GM18858 (cell line): ENCODE results near the gene UPK1A.
A peak's percentile ranks its signal among the peaks of the same experiment; 100 is the strongest.
"Not testable (repeated sequence)": the region's sequence is repeated elsewhere in the genome, so short reads cannot be mapped to it uniquely, and the experiment has no call there.

ENCODE experiments used
- ATAC-seq: cut with Tn5 transposase; IDR thresholded peaks from one replicate; pipeline ENCODE4 v1.9.1; 2021; ENCODE audit not compliant: unreplicated experiment

Gene UPK1A

GRCh38 chr19:35689836-35690235 is 23.5 kb downstream of the UPK1A start:
- ATAC-seq: no peak

- not testable (repeated sequence) for ATAC-seq
Measured at GRCh38 chr19:35691106-35691505, 24.8 kb downstream of the UPK1A start.

- ATAC-seq: no peak
Measured at GRCh38 chr19:35692010-35692409, 25.7 kb downstream of the UPK1A start.

- no peak for ATAC-seq
Measured at GRCh38 chr19:35693422-35693821, 27.1 kb downstream of the UPK1A start.

GRCh38 chr19:35693835-35694599 is 27.7 kb downstream of the UPK1A start:
- ATAC-seq: peak; percentile 62

- no peak for ATAC-seq
Measured at GRCh38 chr19:35695895-35696422, 29.6 kb downstream of the UPK1A start.

- ATAC-seq: no peak
Measured at GRCh38 chr19:35696835-35697234, 30.5 kb downstream of the UPK1A start.

- peak; percentile 93 for ATAC-seq
Measured at GRCh38 chr19:35702223-35703012, 36.1 kb downstream of the UPK1A start.

- no peak for ATAC-seq
Measured at GRCh38 chr19:35703343-35703742, 37.0 kb downstream of the UPK1A start.

GRCh38 chr19:35704218-35704617 is 37.9 kb downstream of the UPK1A start, which contains the start of gene ZBTB32:
ZBTB32 (plus strand) TSS chr19:35704558; CDS start chr19:35714627, 10,069 bp downstream.
- no peak for ATAC-seq

- no peak for ATAC-seq
Measured at GRCh38 chr19:35708391-35708790, 42.1 kb downstream of the UPK1A start.

GRCh38 chr19:35710784-35711723 is 44.7 kb downstream of the UPK1A start:
- no peak for ATAC-seq

- no peak for ATAC-seq
Measured at GRCh38 chr19:35712567-35713505, 46.5 kb downstream of the UPK1A start.

- no peak for ATAC-seq
Measured at GRCh38 chr19:35713506-35713850, 47.2 kb downstream of the UPK1A start.

- ATAC-seq: no peak
Measured at GRCh38 chr19:35713904-35714495, 47.7 kb downstream of the UPK1A start.

- no peak for ATAC-seq
Measured at GRCh38 chr19:35714601-35715354, 48.5 kb downstream of the UPK1A start.

- no peak for ATAC-seq
Measured at GRCh38 chr19:35715355-35715809, 49.1 kb downstream of the UPK1A start.

GRCh38 chr19:35715981-35716800 is 49.9 kb downstream of the UPK1A start:
- no peak for ATAC-seq
